HepG2 (cell line): ENCODE measurements around the gene SOX12. TPM values are rescaled to one million over a fixed set of nuclear protein-coding genes. Genes with fewer than 3 reads are reported as not detected.

Experiments used
- ASH2L ChIP-seq: fragments of 300-600, 200-600 bp; sonication (generic); IDR thresholded peaks from 2 replicates; pipeline ENCODE4 v1.7.0; 2017; ENCODE audit warnings: low read depth, mild to moderate bottlenecking, moderate library complexity, mixed read lengths, low read length; ENCODE audit not compliant: insufficient read length
- CBX2 ChIP-seq, 2 experiments: fragments of 200-600 bp in 1 of 2; sonication (generic); formaldehyde crosslinking in 1 of 2; IDR thresholded peaks; 2 replicates each; pipeline versions ENCODE4 v1.7.0 to v1.8.1; 2018 to 2022; ENCODE audit warnings: low read depth in 2 of 2, low read length in 1 of 2, mild to moderate bottlenecking in 1 of 2, missing genetic modification reagents in 1 of 2
- CCAR2 ChIP-seq: fragments of 200-400 bp; formaldehyde crosslinking; optimal IDR thresholded peaks from 2 replicates; pipeline ENCODE3; 2018; ENCODE audit warnings: low read depth, mild to moderate bottlenecking, low read length, moderate library complexity
- DRAP1 ChIP-seq: IDR thresholded peaks from 2 replicates; pipeline ENCODE4 v1.6.1; 2016; ENCODE audit warnings: missing genetic modification reagents, missing compliant biosample characterization
- EEA1 ChIP-seq: sonication (generic); formaldehyde crosslinking; IDR thresholded peaks from 2 replicates; pipeline ENCODE4 v1.5.1; 2020; ENCODE audit warnings: mild to moderate bottlenecking, missing genetic modification reagents, borderline replicate concordance
- FLYWCH1 ChIP-seq: sonication (generic); formaldehyde crosslinking; IDR thresholded peaks from 2 replicates; pipeline ENCODE4 v1.8.1; 2023; ENCODE audit warnings: mild to moderate bottlenecking, missing genetic modification reagents
- FOSL2 ChIP-seq: sonication (generic); formaldehyde crosslinking; IDR thresholded peaks from 2 replicates; pipeline ENCODE4 v1.4.0; 2020; ENCODE audit warnings: missing genetic modification reagents
- MYNN ChIP-seq: sonication (generic); formaldehyde crosslinking; IDR thresholded peaks from 2 replicates; pipeline ENCODE4 v1.4.0; 2020; ENCODE audit warnings: mild to moderate bottlenecking, low read depth, missing genetic modification reagents
- SNAI1 ChIP-seq: sonication (generic); formaldehyde crosslinking; IDR thresholded peaks from 2 replicates; pipeline ENCODE4 v1.5.0; 2020; ENCODE audit warnings: mild to moderate bottlenecking, missing genetic modification reagents, borderline replicate concordance
- TAF1 ChIP-seq: sonication (generic); formaldehyde crosslinking; IDR thresholded peaks from 2 replicates; pipeline ENCODE4 v1.4.0; 2020; ENCODE audit warnings: missing genetic modification reagents
- TRIM22 ChIP-seq: fragments of 450-650 bp; IDR thresholded peaks from 2 replicates; pipeline ENCODE4 v1.6.1; 2017
- ZNF317 ChIP-seq: sonication (generic); formaldehyde crosslinking; IDR thresholded peaks from 2 replicates; pipeline ENCODE4 v1.5.0; 2020; ENCODE audit warnings: mild to moderate bottlenecking, missing genetic modification reagents
- ZNF34 ChIP-seq: sonication (generic); formaldehyde crosslinking; IDR thresholded peaks from 2 replicates; pipeline ENCODE4 v1.4.0; 2020; ENCODE audit warnings: mild to moderate bottlenecking, missing genetic modification reagents, borderline replicate concordance
- ZNF564 ChIP-seq: sonication (generic); formaldehyde crosslinking; IDR thresholded peaks from 2 replicates; pipeline ENCODE4 v1.8.1; 2023; ENCODE audit warnings: mild to moderate bottlenecking, missing genetic modification reagents
- ZSCAN30 ChIP-seq: sonication (generic); formaldehyde crosslinking; IDR thresholded peaks from 2 replicates; pipeline ENCODE4 v1.5.0; 2020; ENCODE audit warnings: mild to moderate bottlenecking, missing genetic modification reagents
- ZSCAN5A ChIP-seq: sonication (generic); formaldehyde crosslinking; IDR thresholded peaks from 2 replicates; pipeline ENCODE4 v1.8.0; 2022; ENCODE audit warnings: mild to moderate bottlenecking, missing genetic modification reagents, borderline replicate concordance
- polyA plus RNA-seq, 8 experiments: library from polyadenylated mRNA; depleted of rRNA in 3 of 8; stranded (reverse) in 7 of 8; unstranded in 1 of 8; fragments of >200 nt; fragmentation: Illumina TruSeq in 4 of 8; extraction: Trizol in 4 of 8; gene quantifications; 2 replicates each; pipeline versions ENCODE4 v1.2.1 to v1.2.3, GENCODE V29; 2011 to 2016; ENCODE audit warnings: low read depth in 4 of 8, missing spikeins in 1 of 8, mixed read lengths in 1 of 8; ENCODE audit not compliant: insufficient read depth in 1 of 8
- total RNA-seq, 5 experiments: library from RNA; depleted of rRNA; stranded (reverse); fragments of >200 nt; fragmentation: Illumina TruSeq; extraction: Trizol; gene quantifications; 2 replicates each; pipeline ENCODE4 v1.2.3, GENCODE V29; 2016; ENCODE audit warnings: low read depth in 1 of 5
- TF ChIP-seq, protein P1 (sequence below): IDR thresholded peaks from 2 replicates; pipeline ENCODE4 v1.6.1; 2016; ENCODE audit warnings: low read depth, missing genetic modification reagents, missing compliant biosample characterization
- TF ChIP-seq, protein P2 (sequence below): sonication (generic); formaldehyde crosslinking; IDR thresholded peaks from 2 replicates; pipeline ENCODE4 v1.4.0; 2020; ENCODE audit warnings: missing genetic modification reagents, low read depth, mild to moderate bottlenecking, borderline replicate concordance

SOX12 gene
- total and polyA plus RNA-seq, 2 of the 13 experiments (the other 11 are each of a cell fraction or from before 2014, with no cell fraction given) = 10.0 to 18.7 TPM

DNA sequence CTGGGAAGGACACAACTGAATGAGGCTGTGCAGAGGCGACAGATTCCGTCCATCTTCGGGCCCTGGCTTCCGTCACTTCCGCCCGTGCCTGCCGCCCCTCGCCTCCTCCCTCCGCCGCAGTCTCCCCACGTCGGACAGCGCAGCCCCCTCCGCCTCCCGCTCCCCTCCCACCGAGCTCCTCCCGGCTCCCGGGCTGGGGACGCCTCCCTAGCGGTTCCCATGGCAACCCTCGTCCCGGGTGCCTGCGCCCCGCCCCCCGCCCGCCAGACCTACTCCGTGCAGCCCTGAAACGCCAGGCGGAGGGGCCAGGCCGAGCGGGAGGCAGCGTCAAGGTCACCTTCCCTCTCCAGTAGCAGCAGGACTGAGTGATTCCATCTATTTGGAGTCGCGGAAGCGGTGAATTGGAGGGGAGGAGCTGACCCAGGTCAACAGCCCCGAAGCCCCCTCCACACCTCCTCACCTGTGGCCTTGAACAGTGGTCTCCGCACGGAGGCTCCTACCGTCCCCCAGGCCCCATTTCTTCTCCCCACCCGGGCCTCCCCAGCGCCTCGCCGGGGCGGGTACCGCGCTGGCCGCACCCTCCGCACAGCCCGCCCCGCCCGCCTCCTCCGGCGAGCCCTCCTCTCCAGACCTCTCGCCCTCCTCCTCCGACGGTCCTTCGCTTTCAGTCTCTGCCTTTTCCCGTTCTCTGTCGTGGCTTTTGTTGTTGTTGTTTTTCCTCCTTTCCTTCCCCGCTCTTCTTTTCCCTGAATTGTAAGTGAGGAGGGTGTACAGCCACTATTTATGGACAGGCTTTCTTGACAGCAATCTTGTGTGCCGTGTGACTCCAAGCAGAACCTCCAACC, 22.5 kb downstream of the SOX12 start (continued):
- TF ChIP-seq, protein P1, sequence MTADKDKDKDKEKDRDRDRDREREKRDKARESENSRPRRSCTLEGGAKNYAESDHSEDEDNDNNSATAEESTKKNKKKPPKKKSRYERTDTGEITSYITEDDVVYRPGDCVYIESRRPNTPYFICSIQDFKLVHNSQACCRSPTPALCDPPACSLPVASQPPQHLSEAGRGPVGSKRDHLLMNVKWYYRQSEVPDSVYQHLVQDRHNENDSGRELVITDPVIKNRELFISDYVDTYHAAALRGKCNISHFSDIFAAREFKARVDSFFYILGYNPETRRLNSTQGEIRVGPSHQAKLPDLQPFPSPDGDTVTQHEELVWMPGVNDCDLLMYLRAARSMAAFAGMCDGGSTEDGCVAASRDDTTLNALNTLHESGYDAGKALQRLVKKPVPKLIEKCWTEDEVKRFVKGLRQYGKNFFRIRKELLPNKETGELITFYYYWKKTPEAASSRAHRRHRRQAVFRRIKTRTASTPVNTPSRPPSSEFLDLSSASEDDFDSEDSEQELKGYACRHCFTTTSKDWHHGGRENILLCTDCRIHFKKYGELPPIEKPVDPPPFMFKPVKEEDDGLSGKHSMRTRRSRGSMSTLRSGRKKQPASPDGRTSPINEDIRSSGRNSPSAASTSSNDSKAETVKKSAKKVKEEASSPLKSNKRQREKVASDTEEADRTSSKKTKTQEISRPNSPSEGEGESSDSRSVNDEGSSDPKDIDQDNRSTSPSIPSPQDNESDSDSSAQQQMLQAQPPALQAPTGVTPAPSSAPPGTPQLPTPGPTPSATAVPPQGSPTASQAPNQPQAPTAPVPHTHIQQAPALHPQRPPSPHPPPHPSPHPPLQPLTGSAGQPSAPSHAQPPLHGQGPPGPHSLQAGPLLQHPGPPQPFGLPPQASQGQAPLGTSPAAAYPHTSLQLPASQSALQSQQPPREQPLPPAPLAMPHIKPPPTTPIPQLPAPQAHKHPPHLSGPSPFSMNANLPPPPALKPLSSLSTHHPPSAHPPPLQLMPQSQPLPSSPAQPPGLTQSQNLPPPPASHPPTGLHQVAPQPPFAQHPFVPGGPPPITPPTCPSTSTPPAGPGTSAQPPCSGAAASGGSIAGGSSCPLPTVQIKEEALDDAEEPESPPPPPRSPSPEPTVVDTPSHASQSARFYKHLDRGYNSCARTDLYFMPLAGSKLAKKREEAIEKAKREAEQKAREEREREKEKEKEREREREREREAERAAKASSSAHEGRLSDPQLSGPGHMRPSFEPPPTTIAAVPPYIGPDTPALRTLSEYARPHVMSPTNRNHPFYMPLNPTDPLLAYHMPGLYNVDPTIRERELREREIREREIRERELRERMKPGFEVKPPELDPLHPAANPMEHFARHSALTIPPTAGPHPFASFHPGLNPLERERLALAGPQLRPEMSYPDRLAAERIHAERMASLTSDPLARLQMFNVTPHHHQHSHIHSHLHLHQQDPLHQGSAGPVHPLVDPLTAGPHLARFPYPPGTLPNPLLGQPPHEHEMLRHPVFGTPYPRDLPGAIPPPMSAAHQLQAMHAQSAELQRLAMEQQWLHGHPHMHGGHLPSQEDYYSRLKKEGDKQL = peak; percentile 79
- peak; percentile 98; the same call in 1 of the 2 replicates for TF ChIP-seq ZSCAN5A (CRISPR knock-in tag)
- TF ChIP-seq CBX2 (IDR thresholded peaks at IDR 0.05; ENCODE audit: low read depth, low read length) = no peak
- no peak; the same call in 1 of the 2 replicates for TF ChIP-seq CBX2 (CRISPR knock-in tag; IDR thresholded peaks at IDR 0.05; ENCODE audit: low read depth)
- no peak; the same call in 1 of the 2 replicates for TF ChIP-seq SNAI1
- TF ChIP-seq ZNF317 (CRISPR knock-in tag) = peak; percentile 93; the same call in 1 of the 2 replicates
- no peak for TF ChIP-seq TRIM22
- TF ChIP-seq FLYWCH1 (CRISPR knock-in tag) = no peak
- TF ChIP-seq EEA1 (CRISPR knock-in tag) = no peak
- peak; percentile 79 for TF ChIP-seq MYNN (CRISPR knock-in tag)
- no peak for TF ChIP-seq ZNF34
- TF ChIP-seq DRAP1 (CRISPR knock-in tag) = peak; percentile 95
- TF ChIP-seq, protein P2, sequence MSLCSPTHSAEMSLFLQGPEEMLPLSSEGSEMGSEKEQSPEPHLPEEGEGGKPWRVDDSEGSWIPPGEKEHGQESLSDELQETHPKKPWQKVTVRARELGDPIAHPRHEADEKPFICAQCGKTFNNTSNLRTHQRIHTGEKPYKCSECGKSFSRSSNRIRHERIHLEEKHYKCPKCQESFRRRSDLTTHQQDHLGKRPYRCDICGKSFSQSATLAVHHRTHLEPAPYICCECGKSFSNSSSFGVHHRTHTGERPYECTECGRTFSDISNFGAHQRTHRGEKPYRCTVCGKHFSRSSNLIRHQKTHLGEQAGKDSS (CRISPR knock-in tag) = peak; percentile 96
- no peak for TF ChIP-seq CCAR2
- TF ChIP-seq ASH2L = peak; percentile 95
- no peak for TF ChIP-seq ZSCAN30 (CRISPR knock-in tag)
- TF ChIP-seq TAF1 (CRISPR knock-in tag) = peak; percentile 74
- peak; percentile 75 for TF ChIP-seq FOSL2
- TF ChIP-seq ZNF564 (CRISPR knock-in tag) = peak; percentile 98
